Neural cell (in vitro differentiated cells): ENCODE results near the gene HDDC3. TPM values are rescaled to one million over a fixed set of nuclear protein-coding genes. Genes with fewer than 3 reads are reported as not detected.

Experiments used
- H2AFZ ChIP-seq: fragments of 200-600, 300-800 bp; sonication (generic), shearing (Covaris generic); 2 replicates; pipeline ENCODE4 v1.6.0; 2014; ENCODE audit warnings: low read depth, mild to moderate bottlenecking, antibody characterized with exemption, low read length, moderate library complexity
- H3F3A ChIP-seq: fragments of 200-600 bp; shearing (Covaris generic); 2 replicates; pipeline ENCODE4 v1.6.1; 2016; ENCODE audit warnings: mild to moderate bottlenecking, moderate library complexity, mixed read lengths, antibody characterized with exemption, low read length; ENCODE audit not compliant: insufficient read depth, poor library complexity, severe bottlenecking
- H3K27ac ChIP-seq: fragments of 200-600, 300-800 bp; sonication (generic), shearing (Covaris generic); 2 replicates; pipeline ENCODE4 v1.5.1; 2014; ENCODE audit warnings: mild to moderate bottlenecking, low read length, moderate library complexity
- H3K27me3 ChIP-seq: fragments of 300-800, 200-600 bp; sonication (generic), shearing (Covaris generic); 2 replicates; pipeline ENCODE4 v1.6.0; 2014; ENCODE audit warnings: mild to moderate bottlenecking, low read depth, low read length, moderate library complexity; ENCODE audit not compliant: insufficient read depth
- H3K36me3 ChIP-seq: fragments of 300-800, 200-600 bp; sonication (generic), shearing (Covaris generic); 2 replicates; pipeline ENCODE4 v1.5.1; 2014; ENCODE audit warnings: mild to moderate bottlenecking, antibody characterized with exemption, low read length, moderate library complexity; ENCODE audit not compliant: insufficient read depth
- H3K4me2 ChIP-seq: fragments of 300-800, 200-600 bp; sonication (generic), shearing (Covaris generic); 2 replicates; pipeline ENCODE4 v1.6.0; 2014; ENCODE audit warnings: mild to moderate bottlenecking, low read length
- H3K4me3 ChIP-seq: fragments of 300-800, 200-600 bp; sonication (generic), shearing (Covaris generic); 2 replicates; pipeline ENCODE4 v1.5.1; 2014; ENCODE audit warnings: mild to moderate bottlenecking, low read length, moderate library complexity
- H3K79me2 ChIP-seq: fragments of 200-600 bp; shearing (Covaris generic); replicated peaks from 2 replicates; pipeline ENCODE4 v1.6.0; 2014; ENCODE audit warnings: mild to moderate bottlenecking, low read length, moderate library complexity; ENCODE audit not compliant: insufficient read depth
- H3K9ac ChIP-seq: fragments of 300-800, 200-600 bp; sonication (generic), shearing (Covaris generic); 2 replicates; pipeline ENCODE4 v1.6.1; 2016; ENCODE audit warnings: mild to moderate bottlenecking, low read length, mixed read lengths
- H3K9me2 ChIP-seq: fragments of 200-600 bp; shearing (Covaris generic); 2 replicates; pipeline ENCODE4 v1.6.1; 2016; ENCODE audit warnings: mild to moderate bottlenecking, low read length, mixed read lengths; ENCODE audit not compliant: insufficient read depth
- H3K9me3 ChIP-seq: fragments of 200-600, 300-800 bp; sonication (generic), shearing (Covaris generic); 2 replicates; pipeline ENCODE4 v1.6.1; 2016; ENCODE audit warnings: mild to moderate bottlenecking, mixed run types, low read length, moderate library complexity, mixed read lengths
- H4K20me1 ChIP-seq: fragments of 200-600 bp; shearing (Covaris generic); 2 replicates; pipeline ENCODE4 v1.6.1; 2016; ENCODE audit warnings: mild to moderate bottlenecking, mixed run types; ENCODE audit not compliant: insufficient read depth
- CTCF ChIP-seq: fragments of 450-650 bp; IDR thresholded peaks from 2 replicates; pipeline ENCODE4 v1.5.1; 2014; ENCODE audit warnings: antibody characterized with exemption, mild to moderate bottlenecking, moderate library complexity; ENCODE audit not compliant: poor library complexity, severe bottlenecking
- EP300 ChIP-seq: fragments of 450-650 bp; conservative IDR thresholded peaks from 2 replicates; pipeline ENCODE4 v1.6.1; 2014; ENCODE audit warnings: antibody characterized with exemption, mild to moderate bottlenecking, moderate library complexity; ENCODE audit not compliant: poor library complexity, severe bottlenecking
- EZH2 ChIP-seq: fragments of 200-600, 300-800 bp; shearing (Covaris generic), sonication (generic); IDR thresholded peaks from 2 replicates; pipeline ENCODE4 v1.6.1; 2014; ENCODE audit warnings: antibody characterized with exemption, low read length, borderline replicate concordance, mild to moderate bottlenecking; ENCODE audit not compliant: insufficient read depth, poor library complexity, severe bottlenecking
- MXI1 ChIP-seq: fragments of 450-650 bp; conservative IDR thresholded peaks from 2 replicates; pipeline ENCODE4 v1.6.1; 2014; ENCODE audit warnings: antibody characterized with exemption, mild to moderate bottlenecking; ENCODE audit not compliant: poor library complexity, severe bottlenecking
- POLR2AphosphoS5 ChIP-seq: IDR thresholded peaks from 2 replicates; pipeline ENCODE4 v1.6.1; 2012
- RAD21 ChIP-seq: fragments of 450-650 bp; conservative IDR thresholded peaks from 2 replicates; pipeline ENCODE4 v1.6.1; 2014; ENCODE audit warnings: antibody characterized with exemption, mild to moderate bottlenecking, moderate library complexity
- REST ChIP-seq: IDR thresholded peaks from 2 replicates; pipeline ENCODE4 v1.6.1; 2012; ENCODE audit warnings: borderline replicate concordance
- SMC3 ChIP-seq: fragments of 450-650 bp; conservative IDR thresholded peaks from 2 replicates; pipeline ENCODE4 v1.6.1; 2014; ENCODE audit warnings: antibody characterized with exemption, mild to moderate bottlenecking, moderate library complexity; ENCODE audit not compliant: poor library complexity
- TAF1 ChIP-seq: IDR thresholded peaks from 2 replicates; pipeline ENCODE4 v1.6.1; 2012; ENCODE audit warnings: low read depth
- polyA plus RNA-seq: library from polyadenylated mRNA; depleted of rRNA; stranded (reverse); fragments of >200 nt; gene quantifications from 2 replicates; pipeline ENCODE4 v1.2.3, GENCODE V29; 2014

The HDDC3 gene
- polyA plus RNA-seq, 1 donor from 2014 or later = 20.1 TPM

- Histone ChIP-seq H3K4me3 (no peak overlapping the region), H3F3A (no peaks in the 10 kb centered on the region), H2AFZ (no peak overlapping the region), H3K27me3 (peaks cover 15% of the 10 kb centered on the region), H3K79me2 (no peaks in the 10 kb centered on the region), H3K27ac (no peak overlapping the region), H3K9me3 (no peaks in the 10 kb centered on the region), H4K20me1 (no peaks in the 10 kb centered on the region), H3K9me2 (no peaks in the 10 kb centered on the region), H3K4me2 (no peak overlapping the region), H3K36me3 (no peaks in the 10 kb centered on the region), H3K9ac (no peak overlapping the region)
- TF ChIP-seq POLR2AphosphoS5 = no peak
- TF ChIP-seq MXI1 = no peak
- TF ChIP-seq RAD21 = no peak
- no peak for TF ChIP-seq REST
- TF ChIP-seq CTCF = no peak
- no peak for TF ChIP-seq SMC3
- no peak for TF ChIP-seq EZH2
- no peak for TF ChIP-seq EP300
- no peak for TF ChIP-seq TAF1
Measured at GRCh38 chr15:90952901-90953677, 20.7 kb upstream of the HDDC3 start.

DNA sequence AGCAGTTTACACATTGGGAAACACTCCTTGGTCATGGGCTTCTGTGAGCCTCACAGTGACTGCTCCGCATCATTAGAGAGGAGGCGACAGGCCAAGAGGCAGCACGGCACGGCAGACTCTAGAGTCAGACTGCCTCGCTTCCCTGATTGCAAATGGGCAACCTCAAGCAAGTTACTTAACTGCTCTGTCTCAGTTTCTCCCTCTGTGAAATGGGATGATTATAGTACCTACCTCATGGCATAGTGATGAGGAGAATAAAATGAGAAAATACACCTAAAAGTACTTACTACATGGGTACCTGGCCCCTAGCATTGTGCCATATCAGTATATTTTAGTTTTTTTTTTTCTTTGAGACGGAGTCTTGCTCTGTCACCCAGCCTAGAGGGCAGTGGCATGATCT, 18.3 kb upstream of the HDDC3 start:
- Histone ChIP-seq H3K36me3 (no peaks in the 10 kb centered on the region), H2AFZ (no peak overlapping the region), H3K4me3 (no peak overlapping the region), H3K27me3 (peaks cover 1% of the 10 kb centered on the region), H3K27ac (no peak overlapping the region), H3K9me2 (no peaks in the 10 kb centered on the region), H3K4me2 (no peak overlapping the region), H3K79me2 (no peaks in the 10 kb centered on the region), H4K20me1 (no peaks in the 10 kb centered on the region), H3K9ac (no peak overlapping the region), H3K9me3 (no peaks in the 10 kb centered on the region), H3F3A (no peaks in the 10 kb centered on the region)
- TF ChIP-seq SMC3 (no peak), RAD21 (no peak), MXI1 (no peak), EP300 (no peak), TAF1 (no peak), POLR2AphosphoS5 (no peak)
